Measurements from ENCODE around the gene ZNF417. TPM values are rescaled to one million over a fixed set of nuclear protein-coding genes. Genes with fewer than 3 reads are reported as not detected.

The ZNF417 gene
- total and polyA plus RNA-seq, 2 of the 13 experiments (the other 11 are each of a cell fraction or from before 2014, with no cell fraction given): 2.9 to 13.7 TPM

- H3K4me2 ChIP-seq (ENCODE audit: low read depth, low read length): no peak overlapping the region
- WGBS (ENCODE audit: low lambda C conversion rate): 93% methylated on average over 8 of the region's 8 CpGs
- intact Hi-C loops (cut with micrococcal nuclease; ENCODE audit: unreplicated experiment) (no loop called here), in situ Hi-C loops (cut with HindIII; ENCODE audit: extremely low pct_ligation_motif_present, low pct_unique_long_range_greater_than_20kb) (no loop called here)
- H3K36me3 ChIP-seq (replicated peaks in 1 of 2; ENCODE audit: control insufficient read depth in 1 of 2, insufficient read depth in 2 of 2, low read length in 2 of 2): no peaks in the 10 kb centered on the region
- H3K79me2 ChIP-seq (ENCODE audit: insufficient read depth, low read length): no peaks in the 10 kb centered on the region
- ChIA-PET CTCF (ENCODE audit: low intra/inter-chr PET ratio, low total read pairs) (interaction anchor here (1.2 kb wide), 1 partner anchor 267 kb away, joined by 4 read pairs; no protein-coding TSS in a partner anchor), POLR2A (no interaction called here)
- no TSS peak for BruUV-seq (replicated peaks)
- DNase-seq (ENCODE audit: low spot score) (no peak), FAIRE-seq (no peak), ATAC-seq (no peak)
- TF ChIP-seq JUNB (CRISPR knock-in tag; IDR thresholded peaks at IDR 0.05; ENCODE audit: borderline replicate concordance) (no peak), ZNF44 (CRISPR knock-in tag; IDR thresholded peaks at IDR 0.05) (no peak), ESRRA (CRISPR knock-in tag; IDR thresholded peaks at IDR 0.05; ENCODE audit: low read depth) (no peak), RARA (CRISPR knock-in tag; IDR thresholded peaks at IDR 0.05) (no peak), HBP1 (CRISPR knock-in tag; IDR thresholded peaks at IDR 0.05; ENCODE audit: low read depth) (no peak), ZNF816 (CRISPR knock-in tag; IDR thresholded peaks at IDR 0.05; ENCODE audit: borderline replicate concordance) (no peak), XBP1 (CRISPR knock-in tag; IDR thresholded peaks at IDR 0.05) (no peak), AFF4 (CRISPR knock-in tag; IDR thresholded peaks at IDR 0.05) (no peak), THYN1 (CRISPR knock-in tag; IDR thresholded peaks at IDR 0.05; ENCODE audit: borderline replicate concordance, low read depth) (no peak), BORCS8-MEF2B (CRISPR knock-in tag; IDR thresholded peaks at IDR 0.05) (no peak), ZSCAN30 (CRISPR knock-in tag; IDR thresholded peaks at IDR 0.05) (no peak), CAMTA2 (CRISPR knock-in tag; IDR thresholded peaks at IDR 0.05; ENCODE audit: borderline replicate concordance) (no peak), KMT2A (CRISPR knock-in tag; IDR thresholded peaks at IDR 0.05) (no peak), HOXA7 (CRISPR knock-in tag; IDR thresholded peaks at IDR 0.05) (no peak), SAFB2 (CRISPR knock-in tag; IDR thresholded peaks at IDR 0.05; ENCODE audit: borderline replicate concordance, low read depth) (no peak), ZNF12 (CRISPR knock-in tag; IDR thresholded peaks at IDR 0.05) (no peak)
- no peak overlapping the region for H3K4me3 ChIP-seq (replicated peaks in 1 of 3; ENCODE audit: insufficient read depth in 1 of 3, low read depth in 2 of 3, low read length in 3 of 3)
- no peaks in the 10 kb centered on the region for H3K27me3 ChIP-seq (ENCODE audit: control insufficient read depth in 1 of 2, insufficient read depth in 2 of 2, low read length in 2 of 2)
- H2AFZ ChIP-seq (ENCODE audit: low read length): no peak overlapping the region
- no peaks in the 10 kb centered on the region for H3K4me1 ChIP-seq (ENCODE audit: insufficient read depth, low read length)
- no peak overlapping the region for H3K27ac ChIP-seq (ENCODE audit: extremely low read length, insufficient read depth, low read length)
- no peaks in the 10 kb centered on the region for H4K20me1 ChIP-seq (ENCODE audit: insufficient read depth, low read length)
- no peak overlapping the region for H3K9ac ChIP-seq (ENCODE audit: insufficient read depth, low read depth, low read length)
- H3K9me3 ChIP-seq (ENCODE audit: low read length): no peaks in the 10 kb centered on the region
Measured at GRCh38 chr19:57888107-57888559, 28.3 kb downstream of the ZNF417 start.

Data from HepG2 (cell line).